Measurements from ENCODE around the gene POLA2.

POLA2 gene

DNA sequence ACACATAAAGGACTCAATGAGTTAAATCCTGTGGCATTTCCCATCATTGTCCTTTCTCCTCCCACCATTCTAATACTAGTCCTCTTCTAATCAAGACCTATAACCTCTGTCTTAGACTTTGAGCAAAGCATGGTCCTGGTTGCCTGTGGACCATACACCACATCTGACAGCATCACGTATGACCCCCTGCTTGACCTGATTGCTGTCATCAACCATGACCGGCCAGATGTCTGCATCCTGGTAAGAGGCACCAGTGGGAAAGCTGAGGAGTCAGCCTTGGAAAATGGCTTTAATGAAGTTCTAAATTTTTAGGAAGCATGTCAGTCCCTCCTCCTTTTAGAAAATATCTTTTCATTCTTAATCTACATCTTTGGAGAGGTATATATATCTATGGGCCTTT, 25.8 kb downstream of the POLA2 start:
- DNase-seq = no peak

- DNase-seq = no peak
Measured at GRCh38 chr11:65288706-65289536, 27.2 kb downstream of the POLA2 start.

GRCh38 chr11:65290448-65291165, 28.8 kb downstream of the POLA2 start:
- DNase-seq = no peak

- no peak for DNase-seq
Measured at GRCh38 chr11:65291613-65292012, 29.9 kb downstream of the POLA2 start.

DNA sequence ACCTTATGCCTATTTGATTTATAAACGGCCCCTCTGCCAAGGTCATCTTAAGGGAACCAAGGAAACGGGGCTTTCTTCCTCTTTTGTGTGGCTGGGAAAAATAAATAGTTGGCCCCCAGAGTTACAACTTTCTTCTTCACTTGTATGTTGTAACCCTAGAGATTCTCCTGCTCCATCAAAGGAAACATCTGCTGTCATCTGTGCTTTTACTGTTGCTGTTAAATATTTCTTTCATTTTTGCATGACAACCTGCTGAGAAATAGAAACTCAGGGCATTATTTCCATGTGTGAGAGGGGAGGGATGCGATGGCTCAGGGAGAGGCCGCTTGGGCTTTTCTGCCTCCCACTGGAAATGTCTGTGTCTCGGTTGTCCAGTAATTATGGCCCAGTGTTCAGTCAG, 31.1 kb downstream of the POLA2 start:
- DNase-seq = no peak

DNA sequence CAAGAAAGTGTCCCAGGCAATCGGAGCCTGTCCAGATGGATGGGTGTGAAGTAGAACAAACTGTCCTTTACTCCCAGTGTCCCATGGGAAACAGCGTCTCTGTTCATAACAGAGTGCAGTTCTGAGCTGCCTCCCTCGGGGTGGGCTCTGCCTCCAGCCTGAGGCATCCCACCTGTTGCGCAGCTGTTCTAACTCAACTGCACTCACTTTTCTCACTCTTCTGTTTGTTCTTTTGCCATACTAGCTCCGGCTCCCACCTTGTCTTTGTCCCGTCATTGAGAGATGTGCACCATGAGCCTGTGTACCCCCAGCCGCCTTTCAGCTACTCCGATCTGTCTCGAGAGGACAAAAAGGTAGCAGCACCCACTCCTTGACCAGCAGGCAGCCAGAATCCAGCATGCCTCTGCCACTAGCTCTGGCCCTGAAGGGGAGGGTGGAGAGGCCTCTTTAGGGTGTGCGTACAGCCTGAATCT, 32.2 kb downstream of the POLA2 start:
- no peak for DNase-seq

DNA sequence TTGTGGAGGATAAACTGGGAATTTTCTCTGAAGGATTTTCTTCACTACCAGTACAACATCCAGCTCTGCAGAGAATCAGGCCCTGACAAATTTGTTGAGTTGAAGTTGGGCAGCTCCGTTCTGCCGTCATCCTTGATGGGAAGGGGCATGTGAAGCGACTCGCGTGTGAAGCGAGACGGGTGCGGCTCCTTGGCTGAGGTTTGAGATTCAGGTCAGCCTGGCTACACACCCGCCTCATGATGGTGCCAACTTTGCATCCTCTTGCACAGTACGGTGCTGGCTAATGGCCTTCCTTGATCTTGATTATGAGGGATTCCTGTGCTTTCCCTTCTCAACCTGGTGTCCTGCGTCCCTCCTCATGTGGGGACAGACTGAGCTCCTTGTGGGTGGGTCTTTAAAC, 33.2 kb downstream of the POLA2 start:
- DNase-seq = no peak

DNA sequence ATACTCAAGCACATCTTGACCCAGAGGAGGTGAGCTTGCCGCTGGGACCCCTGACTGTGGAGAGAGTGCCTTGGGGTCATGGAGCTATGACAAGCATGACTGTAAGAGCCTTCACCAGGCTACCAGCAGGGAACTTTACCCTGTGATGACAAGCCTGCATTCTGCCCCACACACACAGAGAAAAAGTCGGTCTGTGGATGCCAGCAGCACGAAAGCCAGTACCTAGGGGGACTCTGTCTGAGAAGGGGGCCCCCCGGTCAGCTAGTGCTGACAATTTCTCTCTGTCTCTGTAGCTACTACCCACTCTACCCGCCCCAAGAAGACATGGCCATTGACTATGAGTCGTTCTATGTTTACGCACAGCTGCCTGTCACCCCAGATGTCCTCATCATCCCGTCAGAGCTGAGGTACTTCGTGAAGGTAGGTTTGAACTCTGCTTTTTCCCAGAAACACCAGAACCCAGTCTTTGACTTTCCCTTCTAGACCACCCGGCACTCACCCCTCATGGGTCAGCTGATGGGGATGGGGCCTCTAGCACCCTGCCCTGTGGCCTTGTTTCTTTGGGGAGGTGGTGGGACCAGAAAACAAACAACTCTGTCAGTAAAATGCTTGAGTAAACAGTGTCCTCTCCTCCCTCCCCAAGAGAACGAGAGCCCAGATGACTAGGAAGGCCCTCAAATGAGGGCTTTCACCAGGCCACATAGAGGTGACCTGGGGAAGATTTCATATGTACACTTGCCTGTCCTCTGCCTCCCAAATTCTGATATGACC, 34.0 kb downstream of the POLA2 start:
- no peak for DNase-seq

DNA sequence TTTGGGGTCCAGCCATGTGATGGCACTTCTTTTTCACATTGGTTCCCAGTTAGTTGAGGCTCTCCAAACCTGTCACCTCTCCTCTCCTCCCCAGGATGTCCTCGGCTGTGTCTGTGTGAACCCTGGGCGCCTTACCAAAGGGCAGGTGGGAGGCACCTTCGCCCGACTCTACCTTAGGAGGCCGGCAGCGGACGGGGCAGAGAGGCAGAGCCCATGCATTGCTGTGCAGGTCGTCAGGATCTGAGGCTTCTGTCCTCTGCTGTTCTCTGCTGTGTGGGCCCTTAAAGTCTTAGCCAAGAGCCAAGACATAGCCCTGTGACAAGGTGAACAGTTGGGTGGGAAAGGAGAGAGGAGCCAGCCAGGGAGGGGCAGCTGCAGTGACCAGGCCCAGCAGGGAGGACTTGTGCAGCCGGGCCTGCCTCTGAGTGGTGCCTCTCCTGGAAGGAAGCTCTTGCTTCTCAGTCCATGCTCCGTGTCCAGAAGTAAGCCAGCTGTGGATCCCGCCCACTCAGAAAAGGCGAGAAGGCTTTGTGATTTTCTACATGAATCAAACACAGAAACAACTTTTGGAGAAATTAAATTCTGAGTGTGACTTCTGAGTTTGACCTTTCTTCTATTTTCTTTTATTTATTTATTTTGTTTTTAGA, 35.4 kb downstream of the POLA2 start:
- DNase-seq = no peak

GRCh38 chr11:65298131-65298535, 36.4 kb downstream of the POLA2 start:
- DNase-seq = no peak

DNA sequence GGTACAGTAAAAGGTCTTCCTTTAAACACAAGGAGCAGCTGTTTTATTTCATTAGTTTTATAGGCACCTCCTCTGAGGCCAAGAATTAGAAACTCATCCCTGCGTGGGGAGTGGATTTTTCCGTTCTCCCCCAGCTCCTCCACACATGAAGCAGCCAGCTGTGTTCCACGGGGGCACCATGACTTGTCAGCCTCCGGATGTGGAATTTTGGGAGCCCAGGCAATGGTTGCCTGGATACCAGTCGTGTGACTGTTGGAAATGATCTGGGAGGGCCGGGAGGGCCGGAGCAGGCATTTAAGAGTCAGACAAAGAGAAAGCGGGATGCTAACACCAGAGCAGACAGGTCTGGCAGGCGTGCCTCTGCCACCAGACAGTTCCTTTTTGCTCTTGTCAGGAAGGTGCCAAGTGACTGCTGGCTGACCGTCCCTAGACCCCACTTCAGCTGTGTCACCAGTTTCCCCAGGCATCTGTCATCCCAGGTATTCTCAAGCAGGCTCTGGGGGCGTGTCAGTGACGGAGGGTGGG, 37.0 kb downstream of the POLA2 start:
- no peak for DNase-seq

DNA sequence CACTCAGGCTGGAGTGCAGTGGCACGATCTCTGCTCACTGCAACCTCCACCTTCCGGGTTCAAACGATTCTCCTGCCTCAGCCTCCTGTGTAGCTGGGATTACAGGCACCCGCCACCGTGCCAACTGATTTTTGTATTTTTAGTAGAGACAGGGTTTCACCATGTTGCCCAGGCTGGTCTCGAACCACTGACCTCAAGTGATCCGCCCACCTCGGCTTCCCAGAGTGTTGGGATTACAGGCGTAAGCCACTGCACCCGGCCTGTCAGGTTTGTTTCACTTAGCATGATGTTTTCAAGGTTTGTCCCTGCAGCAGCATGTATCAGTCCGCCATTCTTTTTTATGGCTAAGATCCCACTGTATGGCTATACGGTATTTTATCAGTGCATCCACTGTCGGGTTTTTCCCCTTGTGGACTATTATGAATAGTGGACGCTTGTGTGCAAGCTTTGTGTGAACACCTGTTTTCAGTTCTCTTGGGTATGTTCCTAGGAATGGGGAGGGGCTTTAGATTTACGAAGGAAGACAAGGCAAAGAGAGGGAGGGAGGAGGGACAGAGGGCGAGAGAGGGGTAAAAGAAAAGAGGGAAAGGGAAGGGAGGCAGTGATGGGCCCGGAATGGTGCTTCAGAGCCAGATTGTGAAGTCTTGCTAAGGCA, 39.0 kb downstream of the POLA2 start:
- no peak for DNase-seq

DNA sequence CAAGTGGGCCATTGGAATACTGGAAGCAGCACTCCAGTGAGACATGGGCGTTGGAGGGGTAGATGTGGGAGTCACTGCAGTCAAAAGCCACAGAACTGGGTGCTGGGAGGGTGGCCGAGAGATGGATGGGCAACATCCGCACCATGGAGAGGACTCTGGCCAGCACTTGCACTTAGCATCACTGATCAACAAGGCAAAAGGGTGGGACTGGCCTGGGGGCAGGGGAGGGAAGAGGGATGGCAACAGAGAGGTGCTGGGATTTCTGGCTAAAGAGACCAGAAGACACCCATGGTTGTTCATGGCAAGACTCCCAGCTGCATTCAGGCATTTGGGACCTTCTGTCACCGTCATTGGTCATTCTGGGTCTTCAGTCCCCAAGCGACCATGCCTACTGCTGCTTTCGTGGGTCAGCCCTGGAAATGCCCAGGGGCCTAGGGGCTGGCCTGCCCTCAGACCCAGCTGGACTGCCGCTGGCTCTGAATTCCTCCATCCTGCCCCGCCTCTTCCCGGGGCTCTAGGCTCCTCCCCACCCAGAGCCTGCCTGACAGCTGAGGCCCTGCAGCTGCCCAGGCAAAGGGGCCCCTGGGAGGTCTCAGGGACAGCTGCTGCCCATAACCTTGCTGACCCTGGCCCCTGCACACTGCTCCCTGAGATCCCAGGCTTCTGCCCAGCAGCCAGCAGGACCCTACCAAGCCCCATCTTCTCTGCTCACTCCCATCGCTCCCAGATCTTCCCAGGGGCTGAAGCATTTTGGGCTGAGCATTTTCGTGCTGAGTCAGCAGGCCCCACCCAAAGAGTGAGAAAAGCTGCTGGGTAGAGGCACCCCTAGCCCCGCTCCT, 39.9 kb downstream of the POLA2 start:
- DNase-seq = no peak

DNA sequence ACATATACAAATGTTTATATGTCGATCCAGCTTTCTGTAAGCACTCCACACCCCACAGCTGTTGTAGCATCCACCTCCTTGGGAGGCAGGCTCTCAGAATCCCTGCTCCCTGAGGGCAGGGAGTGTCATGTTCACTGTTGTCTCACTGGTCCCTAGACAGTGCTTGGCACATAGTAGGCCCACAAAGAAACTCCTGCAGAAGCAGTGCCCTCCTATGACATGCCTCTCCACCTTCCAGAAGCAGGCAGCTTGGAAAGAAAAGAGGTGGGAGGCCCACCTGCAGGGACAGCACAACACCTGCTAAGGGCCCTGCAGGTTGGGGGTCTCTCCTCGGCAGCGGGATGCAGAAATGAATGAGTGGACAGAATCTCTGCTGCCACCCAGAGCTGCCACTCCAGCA, 41.8 kb downstream of the POLA2 start:
- DNase-seq = no peak

DNA sequence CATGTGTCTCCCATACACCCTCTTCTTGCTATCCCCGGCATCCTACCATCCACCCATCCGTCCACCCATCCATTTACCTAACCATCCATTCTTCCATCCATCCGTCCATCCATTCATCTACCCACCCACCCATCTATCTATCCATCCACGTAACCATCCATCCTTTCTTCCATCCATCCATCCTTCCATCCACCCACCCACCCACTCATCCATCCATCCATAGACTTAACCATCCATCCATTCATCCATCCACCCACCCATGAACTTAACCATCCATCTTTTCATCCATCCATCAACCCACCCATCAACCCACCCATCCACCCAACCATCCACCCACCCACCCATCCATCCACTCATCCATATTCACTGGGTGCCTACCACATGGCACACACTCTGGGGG, 42.3 kb downstream of the POLA2 start:
- no peak for DNase-seq

DNA sequence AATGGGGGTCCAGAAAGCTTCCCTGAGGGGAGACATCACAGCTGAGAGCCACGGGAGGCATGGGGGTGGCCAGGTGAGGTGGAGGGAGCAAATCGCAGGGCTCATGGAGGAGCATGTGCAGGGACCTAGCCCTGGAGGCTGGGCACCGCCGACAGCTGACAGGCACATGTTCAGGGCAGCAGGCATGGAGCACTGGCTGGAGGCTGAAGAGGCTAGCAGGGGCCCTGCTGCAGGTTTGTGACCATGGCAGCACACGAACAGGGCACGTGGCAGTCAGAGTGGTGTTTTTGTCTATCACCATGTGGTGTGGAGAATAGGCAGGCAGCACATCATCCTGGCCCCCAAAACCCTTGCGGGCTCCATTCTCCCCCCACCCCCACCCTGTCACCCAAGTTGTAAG, 42.9 kb downstream of the POLA2 start:
- DNase-seq = no peak

- no peak for DNase-seq
Measured at GRCh38 chr11:65305501-65306268, 43.9 kb downstream of the POLA2 start.

- DNase-seq = no peak
Measured at GRCh38 chr11:65307298-65308229, 45.8 kb downstream of the POLA2 start.

- no peak for DNase-seq
Measured at GRCh38 chr11:65308281-65308891, 46.6 kb downstream of the POLA2 start.
